Thyroid gland (tissue), 4 donors: ENCODE measurements around the gene RBM28. TPM values are rescaled to one million over a fixed set of nuclear protein-coding genes. Genes with fewer than 3 reads are reported as not detected.

Experiments
- DNase-seq, 2 donors: peaks; one replicate each; pipeline ENCODE4 v3.0.0-alpha.2; 2019
- H3K27ac ChIP-seq, 3 donors: fragments of 200-600 bp; sonication (generic); 1 replicate in 2 of 3; 2 replicates in 1 of 3; pipeline ENCODE4 v1.5.1; 2016 to 2019; ENCODE audit warnings: mild to moderate bottlenecking in 1 of 3, moderate library complexity in 1 of 3
- H3K27me3 ChIP-seq: fragments of 200-600 bp; sonication (generic); one replicate; pipeline ENCODE4 v1.5.1; 2019
- H3K36me3 ChIP-seq, 2 donors: fragments of 200-600 bp; sonication (generic); one replicate each; pipeline ENCODE4 v1.5.1; 2016 to 2019
- H3K4me1 ChIP-seq, 2 donors: fragments of 200-600 bp; sonication (generic); one replicate each; pipeline ENCODE4 v1.5.1; 2017 to 2019
- H3K4me3 ChIP-seq, 3 donors: fragments of 200-600 bp; sonication (generic); replicated peaks in 1 of 3; 1 replicate in 2 of 3; 2 replicates in 1 of 3; pipeline ENCODE4 v1.5.1; 2016; ENCODE audit warnings: mild to moderate bottlenecking in 1 of 3
- H3K9me3 ChIP-seq: fragments of 200-600 bp; sonication (generic); one replicate; pipeline ENCODE4 v1.5.1; 2017
- POLR2A ChIP-seq, 2 donors: fragments of 450-650 bp; IDR thresholded peaks; one replicate each; pipeline ENCODE4 v1.6.1; 2017; ENCODE audit warnings: antibody characterized with exemption in 2 of 2, mild to moderate bottlenecking in 2 of 2, moderate library complexity in 1 of 2
- WGBS, 2 donors: methylation state at CpG; one replicate each; pipeline ENCODE4 v1.1.5; 2017; 5-methylcytosine and 5-hydroxymethylcytosine counted together
- intact Hi-C: fragments of 100-400 bp; cut with DNase I; formaldehyde crosslinking; loops from one replicate; pipeline ENCODE4 v1.15.1; 2023
- total RNA-seq, 4 donors: library from RNA; depleted of rRNA; stranded (reverse); fragments of >200 nt; gene quantifications; one replicate each; pipeline ENCODE4 v1.2.3, GENCODE V29; 2016
- TF ChIP-seq, protein P1 (sequence below), 6 experiments: fragments of 200-600 bp in 3 of 6; fragments of 450-650 bp in 3 of 6; sonication (generic) in 3 of 6; IDR thresholded peaks; one replicate each; pipeline ENCODE4 v1.5.1; 2016 to 2019; ENCODE audit warnings: antibody characterized with exemption in 6 of 6, mild to moderate bottlenecking in 2 of 6, inconsistent platforms in 1 of 6, moderate library complexity in 1 of 6

Gene RBM28
- total RNA-seq, 4 donors from 2014 or later, result 19.1 to 36.9 (median 27.7) TPM

DNA sequence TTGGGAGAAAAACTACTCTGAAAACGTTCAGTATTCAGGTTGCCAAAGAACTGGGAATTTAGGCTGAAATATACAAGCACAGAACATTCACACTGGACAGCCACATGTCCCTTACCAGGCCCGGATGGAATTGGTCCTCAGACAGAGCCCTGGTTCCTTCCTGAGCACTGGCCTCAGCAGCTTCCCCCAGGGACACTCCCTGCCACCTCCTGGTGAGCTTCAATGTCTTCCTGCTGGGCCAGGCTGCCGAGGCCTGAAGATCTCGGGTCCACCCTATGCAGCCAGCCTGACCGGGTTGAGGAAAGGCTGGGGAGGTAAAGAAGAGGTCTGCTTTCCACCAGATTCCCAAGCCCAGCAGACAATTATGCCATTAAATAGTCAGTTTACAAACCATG lies 77.8 kb downstream of the RBM28 start:
- Histone ChIP-seq H3K27ac (no peak overlapping the region), H3K4me3 (no peak overlapping the region), H3K36me3 (no peaks in the 10 kb centered on the region), H3K4me1 (peaks cover 10 to 14% of the 10 kb centered on the region in 2 donors), H3K9me3 (no peaks in the 10 kb centered on the region), H3K27me3 (peaks cover 4% of the 10 kb centered on the region)
- intact Hi-C loops, result no loop called here
- DNase-seq, result no peak
- WGBS, 2 donors, result 23 to 53% methylated on average over 2 to 5 of the region's 5 CpGs
- TF ChIP-seq, protein P1, sequence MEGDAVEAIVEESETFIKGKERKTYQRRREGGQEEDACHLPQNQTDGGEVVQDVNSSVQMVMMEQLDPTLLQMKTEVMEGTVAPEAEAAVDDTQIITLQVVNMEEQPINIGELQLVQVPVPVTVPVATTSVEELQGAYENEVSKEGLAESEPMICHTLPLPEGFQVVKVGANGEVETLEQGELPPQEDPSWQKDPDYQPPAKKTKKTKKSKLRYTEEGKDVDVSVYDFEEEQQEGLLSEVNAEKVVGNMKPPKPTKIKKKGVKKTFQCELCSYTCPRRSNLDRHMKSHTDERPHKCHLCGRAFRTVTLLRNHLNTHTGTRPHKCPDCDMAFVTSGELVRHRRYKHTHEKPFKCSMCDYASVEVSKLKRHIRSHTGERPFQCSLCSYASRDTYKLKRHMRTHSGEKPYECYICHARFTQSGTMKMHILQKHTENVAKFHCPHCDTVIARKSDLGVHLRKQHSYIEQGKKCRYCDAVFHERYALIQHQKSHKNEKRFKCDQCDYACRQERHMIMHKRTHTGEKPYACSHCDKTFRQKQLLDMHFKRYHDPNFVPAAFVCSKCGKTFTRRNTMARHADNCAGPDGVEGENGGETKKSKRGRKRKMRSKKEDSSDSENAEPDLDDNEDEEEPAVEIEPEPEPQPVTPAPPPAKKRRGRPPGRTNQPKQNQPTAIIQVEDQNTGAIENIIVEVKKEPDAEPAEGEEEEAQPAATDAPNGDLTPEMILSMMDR (IDR thresholded peaks at IDR 0.05), result no peak
- TF ChIP-seq POLR2A (IDR thresholded peaks at IDR 0.05), result no peak

DNA sequence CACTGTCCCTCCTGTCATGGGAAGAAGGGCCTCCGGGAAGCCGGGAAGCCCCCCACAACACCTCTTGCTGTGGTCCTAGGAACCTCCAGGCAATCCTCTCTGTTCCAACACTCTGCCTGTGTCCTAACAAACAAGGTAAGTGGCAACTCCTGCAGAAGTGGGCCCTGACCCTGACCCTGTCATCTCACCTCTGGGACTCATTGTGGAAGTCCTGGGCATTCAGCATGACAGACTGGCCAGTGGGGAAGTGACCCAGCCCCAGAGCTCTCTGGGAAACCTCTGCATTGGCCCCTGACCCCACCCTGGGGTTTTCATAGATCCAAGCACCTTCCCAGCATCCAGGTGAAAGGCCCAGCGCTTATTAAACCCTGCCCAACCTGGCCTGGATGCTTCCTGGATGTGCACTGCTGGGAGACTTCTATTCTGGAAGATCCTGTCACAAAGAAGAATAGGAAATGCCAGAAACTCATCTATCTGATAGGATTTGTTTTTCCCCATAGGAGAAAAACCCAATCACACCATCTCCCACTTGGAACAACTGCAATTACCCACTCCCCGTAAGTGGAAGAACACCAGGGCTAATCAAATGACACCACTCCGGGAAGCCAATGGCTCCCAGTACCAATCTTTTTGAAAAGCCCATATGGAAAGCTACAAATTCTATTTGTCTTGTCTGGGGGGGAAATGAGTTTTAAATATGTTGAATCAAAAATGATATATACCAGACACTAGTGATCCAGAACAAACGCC lies 78.4 kb downstream of the RBM28 start:
- DNase-seq, result no peak
- Histone ChIP-seq H3K4me1 (peaks cover 10 to 15% of the 10 kb centered on the region in 2 donors), H3K27ac (no peak overlapping the region), H3K9me3 (no peaks in the 10 kb centered on the region), H3K36me3 (no peaks in the 10 kb centered on the region), H3K27me3 (no peaks in the 10 kb centered on the region), H3K4me3 (no peak overlapping the region)
- TF ChIP-seq, protein P1 (IDR thresholded peaks at IDR 0.05), result no peak
- no peak for TF ChIP-seq POLR2A (IDR thresholded peaks at IDR 0.05)
- intact Hi-C loops, result no loop called here
- 92 to 97% methylated on average over 6 of the region's 6 CpGs for WGBS, 2 donors

DNA sequence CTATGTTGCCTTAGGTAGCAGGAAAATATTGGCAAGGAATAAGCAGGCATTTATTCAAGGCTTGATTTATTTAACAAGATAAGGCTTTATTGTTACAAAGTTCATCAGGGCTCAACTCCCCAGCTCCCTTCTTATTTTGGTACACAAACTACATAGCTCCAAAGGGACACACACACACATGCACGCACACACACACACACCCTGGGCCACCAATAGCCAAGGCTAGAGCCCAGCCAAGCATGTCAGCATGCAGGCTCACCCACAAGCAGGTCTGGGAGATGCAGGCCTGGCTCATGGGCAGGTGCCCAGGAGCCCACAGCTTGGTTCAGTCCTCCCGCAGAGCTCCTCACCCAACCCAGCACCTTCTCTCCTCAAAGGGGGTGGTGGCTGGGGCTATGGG lies 79.2 kb downstream of the RBM28 start:
- 55 to 67% methylated on average over 2 of the region's 2 CpGs for WGBS, 2 donors
- H3K27me3 ChIP-seq, result no peaks in the 10 kb centered on the region
- intact Hi-C loops, result no loop called here
- no peak overlapping the region for H3K4me3 ChIP-seq
- DNase-seq, result no peak
- TF ChIP-seq POLR2A (IDR thresholded peaks at IDR 0.05), result no peak
- TF ChIP-seq, protein P1 (IDR thresholded peaks at IDR 0.05), result no peak
- peaks cover 17 to 23% of the 10 kb centered on the region in 2 donors for H3K4me1 ChIP-seq
- no peaks in the 10 kb centered on the region for H3K36me3 ChIP-seq
- no peaks in the 10 kb centered on the region for H3K9me3 ChIP-seq
- H3K27ac ChIP-seq, result no peak overlapping the region

DNA sequence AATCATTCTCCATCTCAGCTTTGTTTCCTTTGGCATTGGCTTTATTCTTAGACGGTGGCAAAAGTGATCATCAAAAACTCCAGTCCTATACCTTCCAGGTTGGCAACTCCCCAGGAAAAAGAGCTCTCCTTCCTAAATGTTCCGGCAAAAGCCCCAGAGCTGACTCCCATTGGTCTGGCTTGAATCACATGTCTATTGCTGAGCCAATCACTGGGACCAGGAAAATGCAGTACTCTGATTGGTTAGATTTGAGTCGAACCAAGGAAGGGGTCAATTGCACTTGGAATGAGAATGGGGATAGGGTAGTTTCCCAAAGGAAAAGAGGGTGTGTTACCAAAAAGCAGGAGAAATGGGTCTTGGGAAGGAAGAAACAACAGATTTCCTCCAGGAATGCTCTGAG lies 80.3 kb downstream of the RBM28 start:
- Histone ChIP-seq H3K9me3 (no peaks in the 10 kb centered on the region), H3K4me3 (no peak overlapping the region), H3K36me3 (no peaks in the 10 kb centered on the region), H3K27ac (no peak overlapping the region), H3K27me3 (no peaks in the 10 kb centered on the region), H3K4me1 (peaks cover 22 to 29% of the 10 kb centered on the region in 2 donors)
- DNase-seq, result no peak
- TF ChIP-seq POLR2A (IDR thresholded peaks at IDR 0.05), result no peak
- TF ChIP-seq, protein P1 (IDR thresholded peaks at IDR 0.05), result no peak
- intact Hi-C loops, result no loop called here
- WGBS, 2 donors, result 70 to 85% methylated on average over 3 of the region's 3 CpGs

DNA sequence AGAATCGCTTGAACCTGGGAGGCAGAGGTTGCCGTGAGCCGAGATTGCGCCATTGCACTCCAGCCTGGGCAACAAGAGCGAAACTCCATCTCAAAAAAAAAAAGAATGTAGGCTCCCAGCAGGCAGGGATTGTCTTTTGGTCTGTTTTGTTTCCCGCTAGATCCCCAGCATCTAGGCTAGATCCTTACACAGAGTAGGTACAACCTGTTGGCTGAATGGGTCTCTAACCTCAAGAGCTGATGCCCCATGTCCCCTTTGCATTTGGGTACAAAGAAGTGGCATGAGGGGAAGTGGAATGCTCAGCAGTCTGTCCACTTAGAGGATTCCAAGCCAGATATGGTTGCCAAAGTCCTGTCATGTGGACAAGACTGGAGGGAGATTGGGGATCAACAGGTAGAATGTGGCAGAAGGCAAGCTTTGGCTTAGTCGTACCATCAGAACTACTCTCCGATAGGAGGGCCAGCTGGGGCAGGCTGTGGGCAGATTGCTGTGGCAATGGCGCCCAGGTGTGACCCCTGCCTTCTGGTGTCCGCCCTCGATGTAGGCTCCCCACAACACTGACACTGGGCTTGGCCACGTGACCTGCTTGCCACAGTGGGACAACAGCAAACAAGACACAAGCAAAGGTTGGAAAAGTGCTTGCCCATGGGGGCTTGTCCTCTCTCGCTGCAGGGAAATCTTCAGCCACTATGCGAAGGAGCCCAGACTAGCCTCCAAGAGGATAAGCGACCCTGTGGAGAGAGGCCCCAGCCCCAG lies 81.3 kb downstream of the RBM28 start:
- H3K9me3 ChIP-seq, result no peaks in the 10 kb centered on the region
- DNase-seq, result no peak
- H3K4me3 ChIP-seq, result no peak overlapping the region
- 96 to 98% methylated on average over 13 to 15 of the region's 15 CpGs for WGBS, 2 donors
- peaks cover 22 to 28% of the 10 kb centered on the region in 2 donors for H3K4me1 ChIP-seq
- no peaks in the 10 kb centered on the region for H3K27me3 ChIP-seq
- TF ChIP-seq, protein P1 (IDR thresholded peaks at IDR 0.05), result no peak
- TF ChIP-seq POLR2A (IDR thresholded peaks at IDR 0.05), result no peak
- intact Hi-C loops, result no loop called here
- H3K27ac ChIP-seq, result no peak overlapping the region
- no peaks in the 10 kb centered on the region for H3K36me3 ChIP-seq
